ENCODE data around the gene MAP3K3. TPM values are rescaled to one million over a fixed set of nuclear protein-coding genes. Genes with fewer than 3 reads are reported as not detected.

Gene MAP3K3
- polyA plus RNA-seq, 2 of the 4 experiments (the other 2 are of a cell fraction), result 10.8 to 11.2 TPM

DNA sequence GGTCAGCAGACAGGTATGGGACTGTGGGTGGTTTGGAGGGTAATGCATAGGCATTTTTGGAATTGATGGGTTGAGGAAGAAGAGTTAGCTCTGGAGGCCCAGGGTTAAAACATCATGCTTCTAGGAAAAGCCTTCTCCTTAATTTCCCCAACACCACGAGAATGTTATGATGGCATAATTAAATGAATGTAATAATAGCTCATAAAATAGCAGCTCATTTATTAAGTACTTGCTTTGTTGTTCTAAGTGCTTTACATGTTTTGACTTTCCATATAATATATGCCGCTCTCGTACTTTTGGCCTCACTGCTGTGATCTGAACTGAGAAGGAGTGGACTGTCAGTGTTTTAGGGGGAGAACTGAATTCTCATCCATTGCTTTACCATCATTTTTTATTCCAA lies 63.4 kb downstream of the MAP3K3 start:
- POLR2A ChIA-PET, result no interaction called here
- CTCF ChIA-PET, result interaction anchor here (0.7 to 15.8 kb wide), 6 partner anchors 9 to 76 kb away, joined by 3 to 116 read pairs (median 3); no protein-coding TSS in a partner anchor
- DNase-seq (ENCODE audit: low read depth in 1 of 2, low spot score in 1 of 2) (no peak), ATAC-seq (no peak), FAIRE-seq (no peak)
- Histone ChIP-seq H3K27ac (no peak overlapping the region), H3K4me3 (no peak overlapping the region), H3K4me2 (no peak overlapping the region), H3K9me3 (no peaks in the 10 kb centered on the region), H3K4me1 (no peaks in the 10 kb centered on the region)
- TF ChIP-seq CBX2 (IDR thresholded peaks at IDR 0.05; ENCODE audit: borderline replicate concordance, low read depth) (no peak), MAX (IDR thresholded peaks at IDR 0.05) (no peak), PHF8 (IDR thresholded peaks at IDR 0.05; ENCODE audit: borderline replicate concordance, low read depth) (no peak), REST (IDR thresholded peaks at IDR 0.05) (no peak), SMC3 (IDR thresholded peaks at IDR 0.05) (no peak), RARB (CRISPR knock-in tag; IDR thresholded peaks at IDR 0.05) (no peak), NFE2L2 (conservative IDR thresholded peaks at IDR 0.05; ENCODE audit: low read length) (no peak), ESRRA (IDR thresholded peaks at IDR 0.05; ENCODE audit: borderline replicate concordance, low read length) (no peak), ZSCAN20 (CRISPR knock-in tag; IDR thresholded peaks at IDR 0.05) (no peak), ZC3H11A (IDR thresholded peaks at IDR 0.05) (no peak), SREBF2 (IDR thresholded peaks at IDR 0.05) (no peak), ELK1 (IDR thresholded peaks at IDR 0.05; ENCODE audit: low read depth, low read length) (no peak)
- WGBS (ENCODE audit: missing lambda C conversion rate), result 96% methylated on average over 3 of the region's 3 CpGs

DNA sequence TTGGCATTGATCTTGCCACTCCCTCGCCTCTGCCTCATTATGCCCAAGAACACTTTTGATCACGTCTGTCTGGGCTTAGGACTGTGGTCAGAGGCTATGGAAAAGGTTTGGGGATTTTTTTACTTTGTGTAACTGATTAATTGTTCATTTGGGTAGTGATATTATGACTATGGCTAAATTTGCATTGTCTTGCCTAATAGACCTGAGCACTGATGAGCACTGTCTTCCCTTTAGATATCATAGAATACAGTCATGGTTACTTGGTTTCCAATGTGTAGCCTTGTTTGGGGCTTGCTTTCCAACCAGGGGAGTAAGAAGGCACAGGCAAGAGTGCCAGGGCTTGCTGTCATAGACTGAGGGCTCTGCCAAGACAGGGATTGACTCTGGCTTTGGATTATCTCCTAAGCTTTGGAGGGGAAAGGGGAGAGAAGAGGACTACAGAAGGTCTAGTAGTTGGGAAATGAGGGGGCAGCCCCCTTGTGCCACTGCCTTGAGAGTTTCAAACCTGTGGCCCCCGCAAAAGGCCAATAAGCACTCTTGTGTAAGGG lies 64.0 kb downstream of the MAP3K3 start:
- Histone ChIP-seq H3K27ac (no peak overlapping the region), H3K4me1 (no peaks in the 10 kb centered on the region), H3K9me3 (no peaks in the 10 kb centered on the region), H3K4me3 (no peak overlapping the region), H3K4me2 (no peak overlapping the region)
- ChIA-PET CTCF (interaction anchor here (0.7 to 15.8 kb wide), 4 partner anchors 10 to 64 kb away, joined by 3 to 116 read pairs (median 3); no protein-coding TSS in a partner anchor), POLR2A (no interaction called here)
- TF ChIP-seq, protein P1, sequence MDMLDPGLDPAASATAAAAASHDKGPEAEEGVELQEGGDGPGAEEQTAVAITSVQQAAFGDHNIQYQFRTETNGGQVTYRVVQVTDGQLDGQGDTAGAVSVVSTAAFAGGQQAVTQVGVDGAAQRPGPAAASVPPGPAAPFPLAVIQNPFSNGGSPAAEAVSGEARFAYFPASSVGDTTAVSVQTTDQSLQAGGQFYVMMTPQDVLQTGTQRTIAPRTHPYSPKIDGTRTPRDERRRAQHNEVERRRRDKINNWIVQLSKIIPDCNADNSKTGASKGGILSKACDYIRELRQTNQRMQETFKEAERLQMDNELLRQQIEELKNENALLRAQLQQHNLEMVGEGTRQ (IDR thresholded peaks at IDR 0.05), result no peak
- TF ChIP-seq HOXB13 (CRISPR knock-in tag; IDR thresholded peaks at IDR 0.05; ENCODE audit: low read depth) (no peak), JUNB (IDR thresholded peaks at IDR 0.05) (no peak), E2F6 (IDR thresholded peaks at IDR 0.05; ENCODE audit: borderline replicate concordance, low read depth) (no peak), GATA3 (IDR thresholded peaks at IDR 0.05; ENCODE audit: borderline replicate concordance) (no peak), ZFP36 (IDR thresholded peaks at IDR 0.05; ENCODE audit: borderline replicate concordance, partially characterized antibody) (no peak), EHMT2 (IDR thresholded peaks at IDR 0.05; ENCODE audit: low read depth) (no peak), POLR2AphosphoS2 (conservative IDR thresholded peaks at IDR 0.05; ENCODE audit: low read length) (no peak), BHLHE40 (IDR thresholded peaks at IDR 0.05; ENCODE audit: low read depth, low read length) (no peak), RARB (CRISPR knock-in tag; IDR thresholded peaks at IDR 0.05) (no peak), HEYL (CRISPR knock-in tag; IDR thresholded peaks at IDR 0.05) (no peak), SMC3 (IDR thresholded peaks at IDR 0.05) (no peak), RFX5 (IDR thresholded peaks at IDR 0.05) (no peak), RNF2 (IDR thresholded peaks at IDR 0.05; ENCODE audit: borderline replicate concordance, low read depth) (no peak), REST (IDR thresholded peaks at IDR 0.05) (no peak), RAD21 (conservative IDR thresholded peaks at IDR 0.05 in 1 of 2, IDR thresholded peaks at IDR 0.05 in 1 of 2) (no peak), MAFK (IDR thresholded peaks at IDR 0.05; ENCODE audit: partially characterized antibody) (no peak), CHD2 (IDR thresholded peaks at IDR 0.05; ENCODE audit: low read length, partially characterized antibody) (no peak), NFE2L2 (conservative IDR thresholded peaks at IDR 0.05; ENCODE audit: low read length) (no peak), HDAC2 (IDR thresholded peaks at IDR 0.05) (no peak)
- no peak for ATAC-seq
- 84% methylated on average over 3 of the region's 3 CpGs for WGBS (ENCODE audit: missing lambda C conversion rate)
- FAIRE-seq, result no peak
- no peak for DNase-seq (ENCODE audit: low read depth in 1 of 2, low spot score in 1 of 2)

All from A549 (cell line).